ENCODE results near the gene SLC13A2.
"Not testable (repeated sequence)": the region's sequence is repeated elsewhere in the genome, so short reads cannot be mapped to it uniquely, and the experiment has no call there.

Gene SLC13A2

GRCh38 chr17:28514561-28515002, 41.1 kb downstream of the SLC13A2 start:
- DNase-seq (ENCODE audit: low read depth in 2 of 2): no peak

GRCh38 chr17:28515518-28515917, 42.1 kb downstream of the SLC13A2 start:
- no peak for DNase-seq (ENCODE audit: low read depth in 2 of 2)

- no peak for DNase-seq (ENCODE audit: low read depth in 2 of 2)
Measured at GRCh38 chr17:28518132-28518531, 44.7 kb downstream of the SLC13A2 start.

- no peak for DNase-seq (ENCODE audit: low read depth in 2 of 2)
Measured at GRCh38 chr17:28518578-28518977, 45.1 kb downstream of the SLC13A2 start.

- no peak for DNase-seq (ENCODE audit: low read depth in 2 of 2)
Measured at GRCh38 chr17:28519236-28519635, 45.8 kb downstream of the SLC13A2 start.

GRCh38 chr17:28520687-28521086, 47.2 kb downstream of the SLC13A2 start:
- no peak for DNase-seq (ENCODE audit: low read depth in 2 of 2)

GRCh38 chr17:28521311-28522085, 48.1 kb downstream of the SLC13A2 start:
- DNase-seq (ENCODE audit: low read depth in 2 of 2): no peak

- not testable (repeated sequence) for DNase-seq (ENCODE audit: low read depth in 2 of 2)
Measured at GRCh38 chr17:28522281-28522680, 48.8 kb downstream of the SLC13A2 start.

- DNase-seq (ENCODE audit: low read depth in 2 of 2): no peak
Measured at GRCh38 chr17:28523186-28523585, 49.7 kb downstream of the SLC13A2 start.

GRCh38 chr17:28523876-28524275, 50.4 kb downstream of the SLC13A2 start:
- DNase-seq (ENCODE audit: low read depth in 2 of 2): no peak

- no peak for DNase-seq (ENCODE audit: low read depth in 2 of 2)
Measured at GRCh38 chr17:28524476-28525424, 51.3 kb downstream of the SLC13A2 start.

- no peak for DNase-seq (ENCODE audit: low read depth in 2 of 2)
Measured at GRCh38 chr17:28526381-28526780, 52.9 kb downstream of the SLC13A2 start.

- DNase-seq (ENCODE audit: low read depth in 2 of 2): no peak
Measured at GRCh38 chr17:28527181-28527681, 53.8 kb downstream of the SLC13A2 start.

- DNase-seq (ENCODE audit: low read depth in 2 of 2): no peak
Measured at GRCh38 chr17:28527859-28528258, 54.4 kb downstream of the SLC13A2 start.

GRCh38 chr17:28528327-28529012, 55.0 kb downstream of the SLC13A2 start:
- DNase-seq (ENCODE audit: low read depth in 2 of 2): no peak

- no peak for DNase-seq (ENCODE audit: low read depth in 2 of 2)
Measured at GRCh38 chr17:28529013-28529400, 55.6 kb downstream of the SLC13A2 start.

GRCh38 chr17:28530250-28530649, 56.8 kb downstream of the SLC13A2 start:
- no peak for DNase-seq (ENCODE audit: low read depth in 2 of 2)

GRCh38 chr17:28530926-28531325, 57.5 kb downstream of the SLC13A2 start:
- DNase-seq (ENCODE audit: low read depth in 2 of 2): no peak

- no peak for DNase-seq (ENCODE audit: low read depth in 2 of 2)
Measured at GRCh38 chr17:28532050-28532960, 58.9 kb downstream of the SLC13A2 start.

GRCh38 chr17:28533091-28533807, 59.8 kb downstream of the SLC13A2 start:
- no peak for DNase-seq (ENCODE audit: low read depth in 2 of 2)
